BJ (cell line): ENCODE results near the gene RNF151. TPM values are rescaled to one million over a fixed set of nuclear protein-coding genes. Genes with fewer than 3 reads are reported as not detected.
"Not testable (repeated sequence)": the region's sequence is repeated elsewhere in the genome, so short reads cannot be mapped to it uniquely, and the experiment has no call there.

Experiments
- CTCF ChIA-PET: fragments of 350-600 bp; formaldehyde crosslinking; extraction: SDS; loops from one replicate; lab custom pipeline; 2021; ENCODE audit warnings: antibody characterized with exemption, inconsistent platforms; lab: Yijun Ruan, JAX
- POLR2A ChIA-PET: fragments of 300-600 bp; sonication (Branson Sonifier 250); formaldehyde crosslinking; extraction: SDS; loops from one replicate; lab custom pipeline; 2021; ENCODE audit warnings: antibody characterized with exemption; lab: Charles Lee
- DNase-seq: peaks from one replicate; pipeline ENCODE4 v3.0.0-alpha.2; 2011; ENCODE audit warnings: low read depth
- H3K27me3 ChIP-seq: 2 replicates; pipeline ENCODE4 v1.6.0; 2011; ENCODE audit warnings: low read length; ENCODE audit not compliant: control insufficient read depth, insufficient read depth
- H3K36me3 ChIP-seq: 2 replicates; pipeline ENCODE4 v1.5.1; 2011; ENCODE audit warnings: low read length; ENCODE audit not compliant: control insufficient read depth, insufficient read depth
- H3K4me3 ChIP-seq: 2 replicates; pipeline ENCODE4 v1.5.1; 2011; ENCODE audit warnings: low read depth, mild to moderate bottlenecking, control low read depth, low read length
- polyA plus RNA-seq: library from polyadenylated mRNA; depleted of rRNA; stranded (reverse); fragments of >200 nt; gene quantifications from 2 replicates; pipeline ENCODE4 v1.2.3, GENCODE V29; 2011
- TF ChIP-seq, protein P1 (sequence below): IDR thresholded peaks from 2 replicates; pipeline ENCODE4 v1.5.1; 2011; ENCODE audit warnings: low read depth, mild to moderate bottlenecking, control low read depth, inconsistent platforms, low read length, moderate library complexity; ENCODE audit not compliant: insufficient read depth

The RNF151 gene
- polyA plus RNA-seq, 1 experiment: not detected

DNA sequence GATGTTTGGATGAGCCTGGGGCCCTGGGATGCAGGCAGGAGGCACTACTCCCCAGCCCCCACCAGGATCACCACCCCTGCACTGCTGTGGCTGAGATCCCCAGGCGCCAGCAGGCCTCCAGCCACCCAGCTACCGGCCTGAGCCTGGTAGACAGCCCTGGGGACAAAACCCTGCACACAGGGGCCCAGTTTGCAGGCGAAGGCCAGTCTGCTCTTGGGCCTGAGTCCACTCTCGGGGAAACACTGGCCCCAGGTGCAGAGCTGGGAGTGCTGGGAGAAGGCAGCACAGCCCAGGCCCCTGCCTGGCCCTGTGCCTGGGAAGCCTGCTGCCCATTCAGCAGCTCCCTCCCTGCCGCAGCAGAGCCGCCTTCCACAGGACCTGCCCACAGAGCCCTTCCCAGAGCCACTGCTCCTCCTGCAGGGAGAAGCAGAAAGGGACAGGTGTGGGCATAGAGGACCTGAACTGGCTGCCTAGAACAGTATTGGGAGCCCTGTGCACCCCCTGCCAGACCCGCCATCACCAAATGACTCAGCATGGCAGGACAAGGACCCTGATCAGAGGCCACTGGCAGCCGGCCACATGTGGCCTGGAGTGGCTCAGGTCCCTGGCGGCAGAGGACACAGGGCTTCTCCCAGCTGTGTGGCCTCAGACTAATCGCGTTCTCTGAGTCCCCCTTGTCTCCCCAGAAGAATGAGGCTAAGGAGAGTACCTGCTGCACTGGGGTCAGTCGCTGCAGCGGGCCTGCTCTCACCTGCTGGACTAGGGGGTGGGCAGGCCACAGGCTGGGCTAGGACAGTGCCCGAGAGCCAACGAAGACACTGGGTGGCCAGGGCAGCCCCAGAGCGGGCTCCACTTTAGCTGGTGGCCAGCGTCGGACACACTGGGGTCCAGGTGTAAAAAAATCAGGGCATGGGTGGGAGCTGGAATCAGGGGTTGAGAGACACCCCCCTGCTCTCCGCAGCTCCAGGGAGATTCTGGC, 34.3 kb upstream of the RNF151 start:
- ChIA-PET POLR2A (no interaction called here), CTCF (interaction anchor here (1.6 to 1.9 kb wide), 2 partner anchors 68 to 70 kb away, joined by 4 to 9 read pairs; no protein-coding TSS in a partner anchor)
- DNase-seq: no peak
- TF ChIP-seq, protein P1, sequence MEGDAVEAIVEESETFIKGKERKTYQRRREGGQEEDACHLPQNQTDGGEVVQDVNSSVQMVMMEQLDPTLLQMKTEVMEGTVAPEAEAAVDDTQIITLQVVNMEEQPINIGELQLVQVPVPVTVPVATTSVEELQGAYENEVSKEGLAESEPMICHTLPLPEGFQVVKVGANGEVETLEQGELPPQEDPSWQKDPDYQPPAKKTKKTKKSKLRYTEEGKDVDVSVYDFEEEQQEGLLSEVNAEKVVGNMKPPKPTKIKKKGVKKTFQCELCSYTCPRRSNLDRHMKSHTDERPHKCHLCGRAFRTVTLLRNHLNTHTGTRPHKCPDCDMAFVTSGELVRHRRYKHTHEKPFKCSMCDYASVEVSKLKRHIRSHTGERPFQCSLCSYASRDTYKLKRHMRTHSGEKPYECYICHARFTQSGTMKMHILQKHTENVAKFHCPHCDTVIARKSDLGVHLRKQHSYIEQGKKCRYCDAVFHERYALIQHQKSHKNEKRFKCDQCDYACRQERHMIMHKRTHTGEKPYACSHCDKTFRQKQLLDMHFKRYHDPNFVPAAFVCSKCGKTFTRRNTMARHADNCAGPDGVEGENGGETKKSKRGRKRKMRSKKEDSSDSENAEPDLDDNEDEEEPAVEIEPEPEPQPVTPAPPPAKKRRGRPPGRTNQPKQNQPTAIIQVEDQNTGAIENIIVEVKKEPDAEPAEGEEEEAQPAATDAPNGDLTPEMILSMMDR: peak; percentile 15; the same call in 1 of the 2 replicates
- H3K27me3 ChIP-seq: no peaks in the 10 kb centered on the region
- no peak overlapping the region for H3K4me3 ChIP-seq
- H3K36me3 ChIP-seq: peaks cover 2% of the 10 kb centered on the region; the same call in 1 of the 2 replicates

DNA sequence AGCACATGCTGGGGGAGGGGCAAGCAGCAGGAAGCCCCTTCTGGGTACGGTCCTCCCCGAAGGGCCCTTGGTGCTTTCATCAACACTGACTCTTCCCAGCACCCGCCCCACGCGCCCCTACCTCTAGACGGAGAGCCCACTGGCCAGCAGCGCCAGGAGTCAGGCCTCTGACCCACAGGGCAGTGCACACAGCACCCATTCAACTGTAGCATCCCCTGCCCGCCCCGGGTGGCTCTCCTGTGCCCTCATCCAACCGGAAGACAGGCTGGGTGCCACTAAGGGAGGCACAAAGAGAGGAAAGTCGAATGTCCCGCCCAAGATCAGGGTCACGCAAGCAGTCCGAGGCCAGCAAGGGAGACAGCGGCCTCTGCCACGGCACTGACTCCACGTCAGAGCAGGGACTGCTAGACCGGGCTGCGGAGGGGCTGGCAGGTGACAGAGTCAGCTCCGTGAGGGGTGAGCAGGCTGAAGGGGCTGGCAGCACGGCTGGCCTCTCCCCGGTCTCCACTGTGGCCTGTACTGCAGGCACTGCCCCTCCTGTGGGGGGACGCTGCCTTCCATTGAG, 33.5 kb upstream of the RNF151 start:
- no peak overlapping the region for H3K4me3 ChIP-seq
- no peaks in the 10 kb centered on the region for H3K27me3 ChIP-seq
- H3K36me3 ChIP-seq: peaks cover 3% of the 10 kb centered on the region
- DNase-seq: no peak
- TF ChIP-seq, protein P1: no peak
- ChIA-PET CTCF (interaction anchor here (1.6 to 1.9 kb wide), 2 partner anchors 69 to 71 kb away, joined by 4 to 9 read pairs; no protein-coding TSS in a partner anchor), POLR2A (no interaction called here)

DNA sequence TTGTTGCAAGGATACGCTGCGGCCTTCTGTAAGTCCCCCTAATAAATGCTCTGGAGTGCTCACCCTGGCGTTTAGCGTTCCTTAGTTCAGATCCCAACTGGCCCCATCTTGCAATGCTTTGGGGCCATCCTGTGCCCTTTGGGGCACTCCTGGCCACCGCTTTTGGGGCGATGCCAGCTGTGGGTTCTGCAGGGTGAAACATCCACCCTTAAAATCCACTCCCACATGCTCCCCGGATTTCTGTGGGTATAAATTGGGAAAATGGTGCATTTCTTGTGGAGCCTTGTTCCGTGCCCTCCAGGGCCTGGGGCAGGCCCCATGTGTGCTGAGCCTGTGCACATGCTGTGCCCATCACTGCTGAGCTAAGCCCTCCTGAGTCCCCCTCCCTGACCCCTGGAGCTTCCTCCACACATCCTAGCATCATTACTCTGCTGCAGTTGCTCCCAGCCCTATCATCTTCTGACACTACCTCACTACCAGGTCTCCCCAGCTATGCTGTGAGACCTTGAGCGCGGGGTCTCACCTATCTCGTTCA, 29.6 kb upstream of the RNF151 start:
- POLR2A ChIA-PET: no interaction called here
- CTCF ChIA-PET: interaction anchor here (1.5 kb wide), 1 partner anchor 9 kb away, joined by 5 read pairs; no protein-coding TSS in a partner anchor
- TF ChIP-seq, protein P1: no peak

GRCh38 chr16:1938316-1938715, 28.3 kb upstream of the RNF151 start:
- no peak for DNase-seq
- no peak overlapping the region for H3K4me3 ChIP-seq
- TF ChIP-seq, protein P1: no peak
- no peaks in the 10 kb centered on the region for H3K27me3 ChIP-seq
- ChIA-PET POLR2A (no interaction called here), CTCF (interaction anchor here (1.5 kb wide), 1 partner anchor 10 kb away, joined by 5 read pairs; no protein-coding TSS in a partner anchor)
- H3K36me3 ChIP-seq: peaks cover 19% of the 10 kb centered on the region

More for the DNA sequence above, 29.6 kb upstream of the RNF151 start:
- H3K4me3 ChIP-seq: no peak overlapping the region
- no peaks in the 10 kb centered on the region for H3K27me3 ChIP-seq
- no peak for DNase-seq
- H3K36me3 ChIP-seq: peaks cover 19% of the 10 kb centered on the region

- CTCF ChIA-PET: no interaction called here
- H3K4me3 ChIP-seq: no peak overlapping the region
- POLR2A ChIA-PET: no interaction called here
- TF ChIP-seq, protein P1: no peak
- no peaks in the 10 kb centered on the region for H3K27me3 ChIP-seq
- DNase-seq: no peak
- peaks cover 19% of the 10 kb centered on the region for H3K36me3 ChIP-seq
Measured at GRCh38 chr16:1938910-1939309, 27.7 kb upstream of the RNF151 start.

- POLR2A ChIA-PET, H3K4me3 ChIP-seq, DNase-seq, H3K27me3 ChIP-seq: not testable (repeated sequence)
- CTCF ChIA-PET: interaction anchor here (2.7 kb wide), 1 partner anchor 10 kb away, joined by 21 read pairs; no protein-coding TSS in a partner anchor
- peaks cover 19% of the 10 kb centered on the region for H3K36me3 ChIP-seq
Measured at GRCh38 chr16:1939833-1940232, 26.8 kb upstream of the RNF151 start.
